Smooth muscle cell (in vitro differentiated cells): ENCODE results near the gene IRF2BP2. TPM values are rescaled to one million over a fixed set of nuclear protein-coding genes. Genes with fewer than 3 reads are reported as not detected.

Experiments
- DNase-seq: peaks from one replicate; lab custom pipeline; 2025; ENCODE audit not compliant: unreplicated experiment; lab: John Stamatoyannopoulos, UW
- H2AFZ ChIP-seq: fragments of 200-600 bp; sonication (generic); 2 replicates; pipeline ENCODE4 v1.6.0; 2016; ENCODE audit warnings: antibody characterized with exemption, low read depth, mild to moderate bottlenecking
- H3F3A ChIP-seq: fragments of 200-600 bp; sonication (generic); 2 replicates; pipeline ENCODE4 v1.6.0; 2017; ENCODE audit warnings: antibody characterized with exemption, low read depth
- H3K27ac ChIP-seq: fragments of 200-600 bp; sonication (generic); 2 replicates; pipeline ENCODE4 v1.5.1; 2016; ENCODE audit warnings: low read depth, mild to moderate bottlenecking
- H3K27me3 ChIP-seq: fragments of 200-600 bp; sonication (generic); 2 replicates; pipeline ENCODE4 v1.6.1; 2016; ENCODE audit warnings: low read depth, mild to moderate bottlenecking
- H3K36me3 ChIP-seq: fragments of 200-600 bp; sonication (generic); 2 replicates; pipeline ENCODE4 v1.5.1; 2016; ENCODE audit warnings: low read depth
- H3K4me1 ChIP-seq: fragments of 200-600 bp; sonication (generic); 2 replicates; pipeline ENCODE4 v1.5.1; 2016; ENCODE audit warnings: low read depth
- H3K4me2 ChIP-seq: fragments of 200-600 bp; sonication (generic); 2 replicates; pipeline ENCODE4 v1.6.0; 2016; ENCODE audit warnings: mild to moderate bottlenecking
- H3K4me3 ChIP-seq: fragments of 200-600 bp; sonication (generic); 2 replicates; pipeline ENCODE4 v1.5.1; 2016; ENCODE audit warnings: mild to moderate bottlenecking
- H3K79me2 ChIP-seq: fragments of 200-600 bp; sonication (generic); 2 replicates; pipeline ENCODE4 v1.6.0; 2016; ENCODE audit warnings: low read depth, mild to moderate bottlenecking
- H3K9ac ChIP-seq: fragments of 200-600 bp; sonication (generic); 2 replicates; pipeline ENCODE4 v1.6.0; 2016; ENCODE audit warnings: low read depth
- H3K9me3 ChIP-seq: fragments of 200-600 bp; sonication (generic); replicated peaks from 2 replicates; pipeline ENCODE4 v1.5.1; 2016; ENCODE audit warnings: low read depth
- H4K20me1 ChIP-seq: fragments of 200-600 bp; sonication (generic); 2 replicates; pipeline ENCODE4 v1.6.0; 2016; ENCODE audit warnings: low read depth
- WGBS: methylation state at CpG from one replicate; pipeline ENCODE4 v1.1.7; 2016; ENCODE audit warnings: low lambda C conversion rate; 5-methylcytosine and 5-hydroxymethylcytosine counted together
- polyA plus RNA-seq: library from polyadenylated mRNA; unstranded; fragments of >200 nt; fragmentation: Nextera tagmentation; extraction: Ambion mirVana; gene quantifications from 2 replicates; pipeline ENCODE4 v1.2.1, GENCODE V29; 2016
- total RNA-seq: library from RNA; depleted of rRNA; stranded (reverse); fragments of >200 nt; gene quantifications from 2 replicates; pipeline ENCODE4 v1.2.3, GENCODE V29; 2014
- TF ChIP-seq, protein P1 (sequence below): fragments of 200-600 bp; sonication (generic); IDR thresholded peaks from 2 replicates; pipeline ENCODE4 v1.5.1; 2017; ENCODE audit warnings: borderline replicate concordance, mild to moderate bottlenecking, antibody characterized with exemption; ENCODE audit not compliant: insufficient read depth, poor library complexity, severe bottlenecking

IRF2BP2 gene
- total and polyA plus RNA-seq, 2 experiments from 2014 or later, result 40.3 to 89.5 TPM

DNA sequence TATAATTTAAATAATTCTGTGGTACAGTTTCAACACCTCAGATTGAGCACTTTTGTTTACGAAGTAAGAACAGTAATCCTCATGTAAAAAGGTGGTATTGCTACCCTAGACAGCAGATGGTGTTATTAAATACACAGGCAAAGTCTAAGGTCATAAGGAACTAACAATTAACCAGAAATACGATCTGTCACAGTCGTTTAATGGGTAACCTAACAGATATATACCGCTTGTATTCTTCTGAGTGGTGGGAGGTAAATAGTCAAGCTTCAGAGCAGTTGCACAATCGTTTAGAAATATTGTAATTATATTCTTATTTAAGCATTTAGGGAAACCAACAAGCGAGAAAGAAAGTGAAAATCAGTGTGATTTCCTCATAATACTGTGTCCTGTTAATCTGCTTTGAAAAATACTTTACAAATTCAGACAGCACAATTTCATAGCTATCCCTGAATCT is 9.8 kb upstream of the IRF2BP2 start:
- Histone ChIP-seq H3K9ac (peak overlapping the region; percentile 92), H3K9me3 (no peaks in the 10 kb centered on the region), H4K20me1 (no peaks in the 10 kb centered on the region), H3K4me3 (no peak overlapping the region), H3K36me3 (no peaks in the 10 kb centered on the region), H3K27ac (peak overlapping the region; percentile 100), H2AFZ (peak overlapping the region; percentile 38), H3K4me2 (peak overlapping the region; percentile 52), H3K79me2 (no peaks in the 10 kb centered on the region), H3K4me1 (peaks cover 53% of the 10 kb centered on the region), H3K27me3 (no peaks in the 10 kb centered on the region), H3F3A (peaks cover 28% of the 10 kb centered on the region)
- DNase-seq, result no peak
- TF ChIP-seq, protein P1, sequence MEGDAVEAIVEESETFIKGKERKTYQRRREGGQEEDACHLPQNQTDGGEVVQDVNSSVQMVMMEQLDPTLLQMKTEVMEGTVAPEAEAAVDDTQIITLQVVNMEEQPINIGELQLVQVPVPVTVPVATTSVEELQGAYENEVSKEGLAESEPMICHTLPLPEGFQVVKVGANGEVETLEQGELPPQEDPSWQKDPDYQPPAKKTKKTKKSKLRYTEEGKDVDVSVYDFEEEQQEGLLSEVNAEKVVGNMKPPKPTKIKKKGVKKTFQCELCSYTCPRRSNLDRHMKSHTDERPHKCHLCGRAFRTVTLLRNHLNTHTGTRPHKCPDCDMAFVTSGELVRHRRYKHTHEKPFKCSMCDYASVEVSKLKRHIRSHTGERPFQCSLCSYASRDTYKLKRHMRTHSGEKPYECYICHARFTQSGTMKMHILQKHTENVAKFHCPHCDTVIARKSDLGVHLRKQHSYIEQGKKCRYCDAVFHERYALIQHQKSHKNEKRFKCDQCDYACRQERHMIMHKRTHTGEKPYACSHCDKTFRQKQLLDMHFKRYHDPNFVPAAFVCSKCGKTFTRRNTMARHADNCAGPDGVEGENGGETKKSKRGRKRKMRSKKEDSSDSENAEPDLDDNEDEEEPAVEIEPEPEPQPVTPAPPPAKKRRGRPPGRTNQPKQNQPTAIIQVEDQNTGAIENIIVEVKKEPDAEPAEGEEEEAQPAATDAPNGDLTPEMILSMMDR, result no peak
- 69% methylated on average over 6 of the region's 6 CpGs for WGBS

DNA sequence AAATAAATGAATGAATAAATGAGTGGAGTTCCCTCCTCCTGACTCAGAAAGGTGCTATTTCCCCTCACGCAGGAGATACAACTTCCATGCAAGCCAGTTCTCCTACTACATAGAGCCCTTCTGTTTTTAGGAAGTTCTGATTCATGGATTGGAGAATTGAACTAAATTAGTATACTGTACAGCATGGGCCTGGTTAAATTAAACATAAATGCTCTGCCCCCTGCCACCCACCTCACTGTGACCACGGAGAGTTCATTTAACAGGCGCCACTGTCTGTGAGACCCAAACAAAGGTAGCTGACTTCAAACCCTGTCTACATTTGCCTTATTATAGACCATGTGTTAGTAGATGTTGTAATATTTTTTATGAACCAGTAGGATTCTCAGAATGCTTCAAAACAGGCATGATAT is 9.1 kb upstream of the IRF2BP2 start:
- H3K27ac ChIP-seq, result peak overlapping the region; percentile 100
- TF ChIP-seq, protein P1, result no peak
- H3K4me2 ChIP-seq, result peak overlapping the region; percentile 52
- H3K4me1 ChIP-seq, result peaks cover 55% of the 10 kb centered on the region
- DNase-seq, result no peak
- no peaks in the 10 kb centered on the region for H3K27me3 ChIP-seq
- H3K4me3 ChIP-seq, result no peak overlapping the region
- peaks cover 25% of the 10 kb centered on the region for H3F3A ChIP-seq
- H3K9me3 ChIP-seq, result no peaks in the 10 kb centered on the region
- no peaks in the 10 kb centered on the region for H3K36me3 ChIP-seq
- WGBS, result 26% methylated on average over 3 of the region's 3 CpGs
- no peaks in the 10 kb centered on the region for H3K79me2 ChIP-seq
- no peaks in the 10 kb centered on the region for H4K20me1 ChIP-seq
- H3K9ac ChIP-seq, result peak overlapping the region; percentile 92
- H2AFZ ChIP-seq, result peak overlapping the region; percentile 20

DNA sequence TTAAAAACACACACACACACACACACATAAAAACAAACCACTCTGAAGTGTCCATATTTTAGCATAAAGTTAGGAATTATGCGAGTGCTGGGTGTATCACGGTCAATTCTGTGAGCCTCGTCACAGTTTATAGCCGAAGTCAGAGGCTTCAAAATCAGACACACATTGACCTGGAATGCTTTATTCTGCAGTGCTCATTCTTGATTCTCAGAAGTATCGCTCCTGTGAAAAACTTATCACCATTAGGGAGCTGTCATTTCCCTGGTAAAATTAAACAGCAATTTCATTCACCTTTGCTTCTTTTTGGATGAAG is 8.7 kb upstream of the IRF2BP2 start:
- 36% methylated on average over 5 of the region's 5 CpGs for WGBS
- H3K79me2 ChIP-seq, result no peaks in the 10 kb centered on the region
- no peaks in the 10 kb centered on the region for H3K36me3 ChIP-seq
- TF ChIP-seq, protein P1, result no peak
- peak overlapping the region; percentile 52 for H3K4me2 ChIP-seq
- no peak overlapping the region for H3K4me3 ChIP-seq
- peaks cover 56% of the 10 kb centered on the region for H3K4me1 ChIP-seq
- no peaks in the 10 kb centered on the region for H3K9me3 ChIP-seq
- H3K27ac ChIP-seq, result peak overlapping the region; percentile 100
- peak overlapping the region; percentile 92 for H3K9ac ChIP-seq
- peak overlapping the region; percentile 20 for H2AFZ ChIP-seq
- DNase-seq, result no peak
- H4K20me1 ChIP-seq, result no peaks in the 10 kb centered on the region
- peaks cover 22% of the 10 kb centered on the region for H3F3A ChIP-seq
- H3K27me3 ChIP-seq, result no peaks in the 10 kb centered on the region

- TF ChIP-seq, protein P1, result no peak
- DNase-seq, result no peak
Observed at GRCh38 chr1:234617986-234618736, 8.2 kb upstream of the IRF2BP2 start.

More at GRCh38 chr1:234617986-234618736, 8.2 kb upstream of the IRF2BP2 start:
- peaks cover 22% of the 10 kb centered on the region for H3F3A ChIP-seq
- no peaks in the 10 kb centered on the region for H3K9me3 ChIP-seq
- no peaks in the 10 kb centered on the region for H3K27me3 ChIP-seq
- peak overlapping the region; percentile 52 for H3K4me2 ChIP-seq
- peak overlapping the region; percentile 100 for H3K27ac ChIP-seq
- WGBS, result 47% methylated on average over 7 of the region's 7 CpGs
- no peaks in the 10 kb centered on the region for H4K20me1 ChIP-seq
- no peak overlapping the region for H3K4me3 ChIP-seq
- no peaks in the 10 kb centered on the region for H3K79me2 ChIP-seq
- peak overlapping the region; percentile 20 for H2AFZ ChIP-seq
- peak overlapping the region; percentile 92 for H3K9ac ChIP-seq
- peaks cover 62% of the 10 kb centered on the region for H3K4me1 ChIP-seq
- H3K36me3 ChIP-seq, result no peaks in the 10 kb centered on the region
